ENCODE data around the gene OPN4. TPM values are rescaled to one million over a fixed set of nuclear protein-coding genes. Genes with fewer than 3 reads are reported as not detected.
A peak's percentile ranks its signal among the peaks of the same experiment; 100 is the strongest.

OPN4 gene
- total RNA-seq, 8 experiments from 2014 or later = 0.11 to 0.57 (median 0.14) TPM; not detected in 1

- Histone ChIP-seq H3K27ac (no peak overlapping the region), H3K4me1 (replicated peaks in 1 of 2) (peaks cover 0 to 11% of the 10 kb centered on the region in 2 donors), H3K4me3 (no peak overlapping the region)
- no peak for ATAC-seq (replicated peaks in 6 of 8)
- in situ Hi-C loops (cut with MboI; ENCODE audit: low pct_unique_long_range_greater_than_20kb in 2 of 9, low sequenced_read_pairs in 9 of 9, unreplicated experiment in 9 of 9) = loop anchor here in 2 of 9 experiments (10.0 kb wide), 2 partner anchors 203 to 213 kb away; no protein-coding TSS in a partner anchor
- WGBS, 10 experiments = 80 to 100% (median 95%) methylated on average over 1 to 2 of the region's 14 CpGs; no CpG with 5 or more reads in 6 of the 10 experiments
Measured at GRCh38 chr10:86691333-86692022, 37.1 kb downstream of the OPN4 start.

GRCh38 chr10:86692023-86692514 is 37.7 kb downstream of the OPN4 start:
- in situ Hi-C loops (cut with MboI; ENCODE audit: low pct_unique_long_range_greater_than_20kb in 2 of 9, low sequenced_read_pairs in 9 of 9, unreplicated experiment in 9 of 9) = loop anchor here in 2 of 9 experiments (10.0 kb wide), 2 partner anchors 203 to 213 kb away; no protein-coding TSS in a partner anchor

GRCh38 chr10:86692664-86693063 is 38.3 kb downstream of the OPN4 start:
- ATAC-seq (replicated peaks in 6 of 8) = no peak
- WGBS, 10 experiments = 80 to 100% (median 90%) methylated on average over 1 to 2 of the region's 7 CpGs; no CpG with 5 or more reads in 7 of the 10 experiments
- in situ Hi-C loops (cut with MboI; ENCODE audit: low pct_unique_long_range_greater_than_20kb in 2 of 9, low sequenced_read_pairs in 9 of 9, unreplicated experiment in 9 of 9) = loop anchor here in 2 of 9 experiments (10.0 kb wide), 2 partner anchors 202 to 212 kb away; no protein-coding TSS in a partner anchor

More at GRCh38 chr10:86692023-86692514, 37.7 kb downstream of the OPN4 start:
- 80 to 100% (median 90%) methylated on average over 1 to 3 of the region's 8 CpGs; no CpG with 5 or more reads in 6 of the 10 experiments for WGBS, 10 experiments
- Histone ChIP-seq H3K4me3 (no peak overlapping the region), H3K4me1 (replicated peaks in 1 of 2) (peaks cover 0 to 11% of the 10 kb centered on the region in 2 donors), H3K27ac (no peak overlapping the region)
- ATAC-seq (replicated peaks in 6 of 8) = no peak

GRCh38 chr10:86693275-86693674 is 38.9 kb downstream of the OPN4 start:
- in situ Hi-C loops (cut with MboI; ENCODE audit: low pct_unique_long_range_greater_than_20kb in 2 of 9, low sequenced_read_pairs in 9 of 9, unreplicated experiment in 9 of 9) = loop anchor here in 2 of 9 experiments (10.0 kb wide), 2 partner anchors 202 to 212 kb away; no protein-coding TSS in a partner anchor
- Histone ChIP-seq H3K27ac (no peak overlapping the region), H3K4me1 (replicated peaks in 1 of 2) (peaks cover 0 to 8% of the 10 kb centered on the region in 2 donors), H3K4me3 (no peak overlapping the region)
- WGBS, 10 experiments = 83% methylated on average over 1 of the region's 2 CpGs; no CpG with 5 or more reads in 9 of the 10 experiments
- peak in 5 of 8 experiments; percentile 10 to 51 (median 38) for ATAC-seq (replicated peaks in 6 of 8)

More at GRCh38 chr10:86692664-86693063, 38.3 kb downstream of the OPN4 start:
- H3K4me3 ChIP-seq = no peak overlapping the region
- peaks cover 0 to 11% of the 10 kb centered on the region in 2 donors for H3K4me1 ChIP-seq (replicated peaks in 1 of 2)
- no peak overlapping the region for H3K27ac ChIP-seq

GRCh38 chr10:86693721-86694369 is 39.5 kb downstream of the OPN4 start:
- in situ Hi-C loops (cut with MboI; ENCODE audit: low pct_unique_long_range_greater_than_20kb in 2 of 9, low sequenced_read_pairs in 9 of 9, unreplicated experiment in 9 of 9) = loop anchor here in 2 of 9 experiments (10.0 kb wide), 2 partner anchors 201 to 211 kb away; no protein-coding TSS in a partner anchor
- peak; percentile 44 to 93 (median 66) for ATAC-seq (replicated peaks in 6 of 8)
- Histone ChIP-seq H3K4me1 (replicated peaks in 1 of 2) (peaks cover 0 to 8% of the 10 kb centered on the region in 2 donors), H3K4me3 (no peak overlapping the region), H3K27ac (no peak overlapping the region)
- WGBS, 10 experiments = 5 to 57% (median 15%) methylated on average over 1 to 9 of the region's 10 CpGs; no CpG with 5 or more reads in 3 of the 10 experiments

GRCh38 chr10:86698207-86698940 is 44.0 kb downstream of the OPN4 start:
- in situ Hi-C loops (cut with MboI; ENCODE audit: low pct_unique_long_range_greater_than_20kb in 2 of 9, low sequenced_read_pairs in 9 of 9, unreplicated experiment in 9 of 9) = loop anchor here in 2 of 9 experiments (10.0 kb wide), 2 partner anchors 196 to 206 kb away; no protein-coding TSS in a partner anchor
- ATAC-seq (replicated peaks in 6 of 8) = no peak
- H3K4me1 ChIP-seq (replicated peaks in 1 of 2) = peaks cover 0 to 8% of the 10 kb centered on the region in 2 donors
- no peak overlapping the region for H3K4me3 ChIP-seq
- 49 to 100% (median 66%) methylated on average over 1 to 5 of the region's 9 CpGs; no CpG with 5 or more reads in 3 of the 10 experiments for WGBS, 10 experiments
- no peak overlapping the region for H3K27ac ChIP-seq

GRCh38 chr10:86699125-86699524 is 44.8 kb downstream of the OPN4 start:
- Histone ChIP-seq H3K27ac (no peak overlapping the region), H3K4me3 (no peak overlapping the region)

GRCh38 chr10:86699541-86699940 is 45.2 kb downstream of the OPN4 start:
- no peak overlapping the region for H3K27ac ChIP-seq
- no peaks in the 10 kb centered on the region for H3K4me1 ChIP-seq (replicated peaks in 1 of 2)
- no peak for ATAC-seq (replicated peaks in 6 of 8)
- in situ Hi-C loops (cut with MboI; ENCODE audit: low pct_unique_long_range_greater_than_20kb in 2 of 9, low sequenced_read_pairs in 9 of 9, unreplicated experiment in 9 of 9) = loop anchor here in 2 of 9 experiments (10.0 kb wide), 2 partner anchors 195 to 205 kb away; no protein-coding TSS in a partner anchor
- WGBS, 10 experiments = 92% methylated on average over 2 of the region's 8 CpGs; no CpG with 5 or more reads in 9 of the 10 experiments
- no peak overlapping the region for H3K4me3 ChIP-seq

More at GRCh38 chr10:86699125-86699524, 44.8 kb downstream of the OPN4 start:
- no peak for ATAC-seq (replicated peaks in 6 of 8)
- H3K4me1 ChIP-seq (replicated peaks in 1 of 2) = peaks cover 0 to under 1% of the 10 kb centered on the region in 2 donors
- in situ Hi-C loops (cut with MboI; ENCODE audit: low pct_unique_long_range_greater_than_20kb in 2 of 9, low sequenced_read_pairs in 9 of 9, unreplicated experiment in 9 of 9) = loop anchor here in 2 of 9 experiments (10.0 kb wide), 2 partner anchors 196 to 206 kb away; no protein-coding TSS in a partner anchor
- WGBS, 10 experiments = 67 to 100% (median 93%) methylated on average over 1 to 5 of the region's 7 CpGs; no CpG with 5 or more reads in 6 of the 10 experiments

- Histone ChIP-seq H3K4me1 (replicated peaks in 1 of 2) (no peaks in the 10 kb centered on the region), H3K27ac (no peak overlapping the region), H3K4me3 (no peak overlapping the region)
- 29 to 100% (median 100%) methylated on average over 1 to 3 of the region's 9 CpGs; no CpG with 5 or more reads in 5 of the 10 experiments for WGBS, 10 experiments
- ATAC-seq (replicated peaks in 6 of 8) = no peak
- in situ Hi-C loops (cut with MboI; ENCODE audit: low pct_unique_long_range_greater_than_20kb in 2 of 9, low sequenced_read_pairs in 9 of 9, unreplicated experiment in 9 of 9) = loop anchor here in 5 of 9 experiments (10.0 to 25.0 kb wide), 4 partner anchors 187 to 212 kb away; no protein-coding TSS in a partner anchor
Measured at GRCh38 chr10:86699991-86700840, 45.9 kb downstream of the OPN4 start.

GRCh38 chr10:86700851-86701617 is 46.7 kb downstream of the OPN4 start:
- Histone ChIP-seq H3K4me1 (replicated peaks in 1 of 2) (no peaks in the 10 kb centered on the region), H3K27ac (no peak overlapping the region), H3K4me3 (no peak overlapping the region)
- ATAC-seq (replicated peaks in 6 of 8) = no peak
- WGBS, 10 experiments = 80 to 100% (median 93%) methylated on average over 1 to 4 of the region's 12 CpGs; no CpG with 5 or more reads in 3 of the 10 experiments
- in situ Hi-C loops (cut with MboI; ENCODE audit: low pct_unique_long_range_greater_than_20kb in 2 of 9, low sequenced_read_pairs in 9 of 9, unreplicated experiment in 9 of 9) = loop anchor here in 3 of 9 experiments (10.0 to 25.0 kb wide), 3 partner anchors 186 to 211 kb away; no protein-coding TSS in a partner anchor
